CD4-positive, alpha-beta T cell treated with Interleukin-12 subunit alpha and Interleukin-12 subunit beta, for 1 hour (primary cell): Measurements from ENCODE around the gene YY1AP1.
"Not testable (repeated sequence)": the region's sequence is repeated elsewhere in the genome, so short reads cannot be mapped to it uniquely, and the experiment has no call there.

ENCODE experiments used
- DNase-seq: peaks from one replicate; pipeline ENCODE4 v3.0.0-alpha.2; 2020

Gene YY1AP1

GRCh38 chr1:155645034-155645598, 43.5 kb downstream of the YY1AP1 start:
- no peak for DNase-seq

DNA sequence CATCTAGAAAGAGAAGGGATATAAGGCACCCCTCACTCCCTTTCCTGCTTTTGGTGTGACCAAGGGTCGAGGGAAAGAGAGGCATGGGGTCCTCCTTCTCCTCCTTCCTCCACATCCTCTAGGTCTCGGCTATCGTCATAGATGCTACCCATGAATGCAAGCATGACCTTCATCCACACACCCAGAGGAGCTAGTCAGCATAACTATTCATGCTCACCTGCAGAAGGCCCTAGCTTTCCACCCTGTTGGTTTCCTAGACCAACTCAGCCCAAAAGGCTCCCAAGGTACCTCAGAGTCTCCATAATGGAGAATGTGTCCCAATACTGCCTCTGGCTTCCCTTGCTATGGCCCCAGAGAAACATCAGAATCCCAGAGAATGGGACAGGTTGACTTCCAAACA, 45.3 kb downstream of the YY1AP1 start:
- DNase-seq: no peak

DNA sequence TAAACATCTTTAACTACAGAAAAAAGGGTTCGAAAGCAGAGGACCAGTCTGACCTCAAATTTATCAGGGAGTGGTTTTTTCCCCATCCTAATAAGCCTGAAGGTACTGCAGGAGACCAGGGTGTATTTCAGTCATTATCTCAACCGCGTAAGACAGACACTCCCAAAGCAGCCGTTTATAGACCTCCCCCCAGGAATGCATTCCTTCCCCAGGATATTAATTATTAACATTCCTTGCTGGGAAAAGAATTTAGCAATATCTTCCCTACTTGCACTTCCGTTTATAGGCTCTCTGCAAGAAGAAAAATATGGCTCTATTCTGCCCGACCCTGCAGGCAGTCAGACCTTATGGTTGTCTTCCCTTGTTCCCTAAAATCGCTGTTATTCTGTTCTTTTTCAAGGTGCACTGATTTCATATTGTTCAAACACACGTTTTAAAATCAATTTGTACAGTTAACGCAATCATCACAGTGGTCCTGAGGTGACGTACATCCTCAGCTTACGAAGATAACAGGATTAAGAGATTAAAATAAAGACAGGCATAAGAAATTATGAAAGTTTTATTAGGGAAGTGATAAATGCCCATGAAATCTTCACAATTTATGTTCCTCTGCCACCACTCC, 45.9 kb downstream of the YY1AP1 start:
- not testable (repeated sequence) for DNase-seq

GRCh38 chr1:155640367-155640766, 48.2 kb downstream of the YY1AP1 start:
- DNase-seq: no peak

- DNase-seq: no peak
Observed at GRCh38 chr1:155636397-155637153, 52.0 kb downstream of the YY1AP1 start.

- DNase-seq: not testable (repeated sequence)
Observed at GRCh38 chr1:155626428-155626827, 62.1 kb downstream of the YY1AP1 start.

- no peak for DNase-seq
Observed at GRCh38 chr1:155623357-155623756, 65.2 kb downstream of the YY1AP1 start.

- no peak for DNase-seq
Observed at GRCh38 chr1:155622191-155622590, 66.4 kb downstream of the YY1AP1 start.

- not testable (repeated sequence) for DNase-seq
Observed at GRCh38 chr1:155613226-155613625, 75.3 kb downstream of the YY1AP1 start.

- not testable (repeated sequence) for DNase-seq
Observed at GRCh38 chr1:155610257-155610647, 78.3 kb downstream of the YY1AP1 start.

DNA sequence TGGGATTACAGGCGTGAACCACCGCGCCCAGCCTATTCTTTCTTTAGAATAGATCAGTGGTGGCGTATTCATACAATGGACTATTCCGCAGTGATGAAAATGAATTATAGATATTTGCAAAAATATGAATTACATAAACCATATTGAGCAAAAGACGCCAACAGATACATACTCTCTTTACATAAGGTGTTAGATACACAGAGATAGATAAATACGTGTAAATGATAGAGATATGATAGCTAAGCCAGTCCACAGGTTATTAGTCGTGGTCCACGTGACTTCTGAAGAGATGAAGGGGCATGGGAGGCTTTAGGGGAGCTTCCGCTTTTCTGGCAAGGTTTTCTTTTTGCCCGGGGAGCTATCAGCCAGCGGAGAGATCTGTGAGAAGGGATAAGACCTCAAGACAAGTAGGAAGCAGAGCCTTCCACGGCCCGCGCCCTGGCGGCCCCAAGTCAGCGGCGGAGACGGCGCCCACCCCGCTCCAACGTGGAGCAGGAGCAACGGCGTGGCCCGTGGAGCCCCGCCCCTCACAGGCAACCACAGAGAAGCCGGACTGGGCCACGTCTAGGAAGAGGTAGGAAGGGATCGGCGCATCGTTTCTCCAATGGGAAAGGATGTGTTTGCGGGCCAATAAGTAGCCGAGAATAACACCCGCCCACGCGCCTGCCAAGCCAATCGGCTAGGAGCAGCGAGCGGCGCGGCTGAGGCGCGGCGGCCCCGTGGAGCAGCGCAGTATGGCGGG, 78.9 kb downstream of the YY1AP1 start, which contains the start of gene MSTO1:
MSTO1 (plus strand) TSS at position 704 of the 742 bp plus-strand sequence; CDS start at position 735, 31 bp downstream.
- DNase-seq: peak; percentile 94
